HG02852 (cell line): Measurements from ENCODE around the gene CFAP73.
"Not testable (repeated sequence)": the region's sequence is repeated elsewhere in the genome, so short reads cannot be mapped to it uniquely, and the experiment has no call there.

Source experiments
- ATAC-seq: cut with Tn5 transposase; IDR thresholded peaks from one replicate; pipeline ENCODE4 v1.9.1; 2021; ENCODE audit warnings: mild to moderate bottlenecking, moderate library complexity; ENCODE audit not compliant: unreplicated experiment

The CFAP73 gene

GRCh38 chr12:113149361-113150150 lies at the start of gene CFAP73:
Gene CFAP73 (plus strand): TSS chr12:113149724. CDS start chr12:113149858, 134 bp downstream.
- ATAC-seq: no peak

GRCh38 chr12:113099764-113100163 lies 49.8 kb upstream of the CFAP73 start:
- ATAC-seq: no peak

- ATAC-seq: no peak
Measured at GRCh38 chr12:113101751-113102150, 47.8 kb upstream of the CFAP73 start.

- no peak for ATAC-seq
Measured at GRCh38 chr12:113102811-113103210, 46.7 kb upstream of the CFAP73 start.

GRCh38 chr12:113103756-113104450 lies 45.6 kb upstream of the CFAP73 start:
- ATAC-seq: no peak

GRCh38 chr12:113104953-113105510 lies 44.5 kb upstream of the CFAP73 start:
- no peak for ATAC-seq

- ATAC-seq: no peak
Measured at GRCh38 chr12:113105606-113106271, 43.8 kb upstream of the CFAP73 start.

GRCh38 chr12:113106361-113106760 lies 43.2 kb upstream of the CFAP73 start:
- no peak for ATAC-seq

GRCh38 chr12:113108308-113108707 lies 41.2 kb upstream of the CFAP73 start:
- no peak for ATAC-seq

- no peak for ATAC-seq
Measured at GRCh38 chr12:113109360-113109759, 40.2 kb upstream of the CFAP73 start.

- ATAC-seq: no peak
Measured at GRCh38 chr12:113109872-113110599, 39.5 kb upstream of the CFAP73 start.

GRCh38 chr12:113111247-113111646 lies 38.3 kb upstream of the CFAP73 start:
- no peak for ATAC-seq

GRCh38 chr12:113112043-113112899 lies 37.3 kb upstream of the CFAP73 start:
- ATAC-seq: no peak

GRCh38 chr12:113113397-113113796 lies 36.1 kb upstream of the CFAP73 start:
- ATAC-seq: no peak

GRCh38 chr12:113114447-113115178 lies 34.9 kb upstream of the CFAP73 start:
- ATAC-seq: no peak

- ATAC-seq: no peak
Measured at GRCh38 chr12:113115455-113116126, 33.9 kb upstream of the CFAP73 start.

- ATAC-seq: no peak
Measured at GRCh38 chr12:113116875-113117274, 32.6 kb upstream of the CFAP73 start.

- ATAC-seq: not testable (repeated sequence)
Measured at GRCh38 chr12:113117684-113118083, 31.8 kb upstream of the CFAP73 start.

GRCh38 chr12:113118142-113118541 lies 31.4 kb upstream of the CFAP73 start:
- no peak for ATAC-seq
